HG03575 (cell line): ENCODE data around the gene PPIE.
"Not testable (repeated sequence)": the region's sequence is repeated elsewhere in the genome, so short reads cannot be mapped to it uniquely, and the experiment has no call there.

Source experiments
- ATAC-seq: cut with Tn5 transposase; IDR thresholded peaks from one replicate; pipeline ENCODE4 v1.9.1; 2021; ENCODE audit not compliant: unreplicated experiment, insufficient number of reproducible peaks, low FRiP score; ENCODE audit errors: extremely low read depth

PPIE gene

GRCh38 chr1:39788758-39789570, 50.3 kb downstream of the PPIE start, which contains the start of gene BMP8B:
Gene BMP8B (minus strand): TSS chr1:39788865. CDS start chr1:39788485, 380 bp downstream.
- ATAC-seq = no peak

DNA sequence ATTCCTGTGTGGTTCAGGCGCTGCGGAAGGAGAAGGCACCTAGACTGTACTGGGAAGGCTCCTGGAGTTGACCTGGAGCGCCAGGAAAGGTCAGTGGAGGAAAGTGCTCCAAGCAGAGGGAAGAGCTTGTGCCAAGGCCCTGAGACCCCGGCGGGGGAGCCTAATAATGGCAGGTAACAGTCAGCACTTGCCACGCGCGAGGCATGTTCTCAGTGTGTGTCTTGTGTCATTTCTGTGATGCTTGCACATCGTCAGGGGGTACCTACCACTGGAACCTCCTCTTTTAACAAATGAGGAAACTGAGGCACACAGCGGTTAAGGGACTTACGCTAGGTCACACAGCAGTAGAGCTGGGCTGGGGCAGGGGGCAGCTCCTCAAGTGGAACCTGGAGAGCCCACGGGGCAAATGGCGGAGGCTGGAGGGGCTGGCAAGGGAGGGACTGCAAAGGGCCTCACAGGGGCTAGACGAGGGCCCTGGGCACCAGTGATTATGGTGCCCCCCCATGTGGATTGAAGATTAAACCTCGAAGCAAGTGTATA, 51.0 kb downstream of the PPIE start:
- no peak for ATAC-seq

DNA sequence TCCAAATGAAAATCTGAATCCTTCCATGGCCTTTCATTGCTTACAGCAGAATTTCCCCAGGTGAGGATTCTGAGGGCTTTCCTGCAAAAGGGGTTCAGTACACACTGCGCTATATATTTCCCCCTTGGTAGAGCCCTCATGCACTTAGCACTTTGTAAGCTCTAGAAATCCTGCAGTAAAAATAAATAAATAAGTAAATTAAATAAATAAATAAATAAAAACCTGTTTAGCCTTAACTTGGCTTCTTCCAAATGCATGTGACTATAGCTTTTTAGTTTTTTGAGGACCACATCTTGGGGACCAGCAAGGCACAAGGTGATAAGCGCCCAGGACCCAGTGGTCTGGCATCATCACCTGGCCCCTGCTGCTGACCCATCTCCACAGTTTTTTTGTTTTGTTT, 53.2 kb downstream of the PPIE start:
- ATAC-seq = no peak

GRCh38 chr1:39795651-39796050, 57.0 kb downstream of the PPIE start:
- no peak for ATAC-seq

DNA sequence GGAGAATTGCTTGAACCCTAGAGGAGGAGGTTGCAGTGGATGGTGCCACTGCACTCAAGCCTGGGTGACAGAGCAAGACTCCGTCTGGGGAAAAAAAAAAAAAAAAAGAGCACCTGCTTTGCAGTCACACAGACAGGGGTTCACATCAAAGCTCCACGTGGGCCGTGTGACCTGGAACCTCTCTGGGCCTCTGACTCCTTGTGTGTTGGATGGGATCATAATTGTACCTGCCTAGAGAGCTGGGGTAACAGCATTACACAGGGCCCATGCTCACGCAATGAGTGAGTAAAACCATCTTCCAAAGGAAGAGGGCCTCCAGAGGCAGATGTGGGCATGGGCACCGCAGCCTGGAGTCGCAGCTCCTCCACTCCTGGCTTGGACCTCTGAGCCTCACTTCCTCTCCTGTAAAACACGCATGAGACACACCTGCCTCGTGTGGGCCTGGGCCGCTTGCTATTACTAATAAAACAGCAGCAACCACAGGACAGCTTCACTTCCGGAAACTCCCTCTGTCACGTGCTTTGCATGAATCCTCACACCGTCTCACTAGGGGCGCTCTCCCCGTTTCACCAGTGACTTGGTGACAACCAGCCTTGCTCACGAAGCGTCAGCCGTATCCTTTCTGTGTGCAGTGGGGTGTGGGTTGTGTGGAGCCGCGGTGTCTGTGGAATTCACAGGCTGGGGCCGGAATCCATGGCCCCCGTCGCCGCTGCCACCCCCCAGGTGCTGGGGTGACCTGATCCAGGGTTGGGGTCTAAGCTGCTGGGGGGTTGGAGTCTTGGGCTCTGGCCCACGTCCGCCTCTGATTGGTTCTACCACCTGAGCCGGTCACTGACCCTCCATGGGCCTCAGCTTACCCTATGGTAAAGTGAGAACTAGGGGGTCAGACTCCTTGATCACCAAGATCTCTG, 60.4 kb downstream of the PPIE start:
- not testable (repeated sequence) for ATAC-seq

DNA sequence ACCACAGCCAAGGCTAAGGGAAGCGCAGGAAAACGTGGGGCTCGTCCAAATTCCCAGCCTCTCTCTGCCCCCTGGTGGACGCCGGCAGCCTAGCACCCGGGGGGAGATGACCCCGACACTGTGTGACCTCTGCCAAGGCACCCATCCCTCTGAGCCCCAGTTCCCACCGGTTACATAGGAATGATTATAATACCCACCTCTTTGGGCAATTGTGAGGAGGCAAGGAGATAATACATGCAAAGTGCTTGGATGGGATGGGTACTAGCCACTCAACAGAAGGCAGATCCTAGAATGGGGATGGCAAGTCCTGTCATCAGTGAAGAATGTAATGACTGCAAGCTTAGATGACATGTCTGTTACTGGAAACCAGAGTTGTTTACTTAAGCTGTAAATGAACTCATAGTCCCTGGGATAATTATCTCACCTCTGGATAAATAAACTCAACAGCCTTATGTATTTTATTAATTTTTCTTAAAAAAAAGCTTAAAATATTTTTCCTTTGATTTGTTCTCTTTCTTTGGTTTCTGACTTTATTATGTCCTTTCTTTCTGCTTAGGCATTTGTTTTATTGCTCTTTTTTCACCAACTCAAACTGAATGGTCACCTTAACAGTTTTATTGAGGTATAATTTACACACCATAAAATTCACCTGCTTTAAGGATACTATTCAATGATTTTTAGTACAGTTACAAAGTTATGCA, 61.2 kb downstream of the PPIE start:
- ATAC-seq = no peak

- no peak for ATAC-seq
These were observed 61.8 kb downstream of the PPIE start for GRCh38 chr1:39800471-39800835.

- no peak for ATAC-seq
These were observed 64.0 kb downstream of the PPIE start for GRCh38 chr1:39802496-39803260.

- no peak for ATAC-seq
These were observed 66.7 kb downstream of the PPIE start for GRCh38 chr1:39805385-39805784.

- no peak for ATAC-seq
These were observed 70.3 kb downstream of the PPIE start for GRCh38 chr1:39808784-39809517.

- no peak for ATAC-seq
These were observed 74.2 kb downstream of the PPIE start for GRCh38 chr1:39812913-39813312.
